Measurements from ENCODE around the gene ATXN7. TPM values are rescaled to one million over a fixed set of nuclear protein-coding genes. Genes with fewer than 3 reads are reported as not detected.

The ATXN7 gene
- total RNA-seq, 4 donors from 2014 or later: 48.5 to 80.3 (median 75.2) TPM

DNA sequence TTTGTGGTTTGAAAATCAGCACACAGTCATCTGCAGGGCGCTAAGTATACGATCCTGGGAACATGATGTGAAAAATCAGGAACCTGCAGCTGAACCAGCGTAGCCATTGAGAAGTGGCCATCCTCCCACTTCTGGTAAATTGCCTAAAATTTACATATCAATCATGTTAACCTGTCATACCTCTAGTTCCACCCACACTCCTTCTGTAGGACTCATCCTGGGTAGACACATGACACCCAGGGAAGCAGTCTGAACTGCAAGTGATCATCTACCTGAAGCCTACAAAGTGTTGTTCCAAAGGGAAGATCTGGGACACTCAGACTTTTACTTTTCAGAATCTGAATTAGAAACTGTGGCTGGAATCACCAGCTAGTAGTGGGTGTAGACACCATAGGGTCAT, 165.1 kb downstream of the ATXN7 start:
- Histone ChIP-seq H3K36me3 (no peaks in the 10 kb centered on the region), H3K4me3 (no peak overlapping the region), H3K27me3 (no peaks in the 10 kb centered on the region), H3K27ac (no peak overlapping the region), H3K4me1 (no peaks in the 10 kb centered on the region), H3K9me3 (no peaks in the 10 kb centered on the region)
- TF ChIP-seq CTCF (IDR thresholded peaks at IDR 0.05): no peak
- no peak for TF ChIP-seq POLR2A (IDR thresholded peaks at IDR 0.05)
- DNase-seq: no peak

GRCh38 chr3:64029287-64029686, 165.6 kb downstream of the ATXN7 start:
- Histone ChIP-seq H3K4me1 (no peaks in the 10 kb centered on the region), H3K36me3 (no peaks in the 10 kb centered on the region), H3K4me3 (no peak overlapping the region), H3K27ac (no peak overlapping the region), H3K27me3 (no peaks in the 10 kb centered on the region), H3K9me3 (no peaks in the 10 kb centered on the region)
- TF ChIP-seq POLR2A (IDR thresholded peaks at IDR 0.05) (no peak), CTCF (IDR thresholded peaks at IDR 0.05) (no peak)
- no peak for DNase-seq

GRCh38 chr3:64030741-64031140, 167.1 kb downstream of the ATXN7 start:
- peak; percentile 53 to 88 (median 73) for DNase-seq
- Histone ChIP-seq H3K4me3 (peak overlapping the region in 3 of 4 donors; percentile 22 to 56 (median 39)), H3K4me1 (no peaks in the 10 kb centered on the region), H3K9me3 (no peaks in the 10 kb centered on the region), H3K36me3 (no peaks in the 10 kb centered on the region), H3K27me3 (no peaks in the 10 kb centered on the region), H3K27ac (no peak overlapping the region)
- TF ChIP-seq CTCF (IDR thresholded peaks at IDR 0.05) (peak; percentile 69 to 90 (median 87)), POLR2A (IDR thresholded peaks at IDR 0.05) (no peak)

GRCh38 chr3:64031540-64032508, 168.2 kb downstream of the ATXN7 start:
- no peaks in the 10 kb centered on the region for H3K27me3 ChIP-seq
- no peaks in the 10 kb centered on the region for H3K4me1 ChIP-seq
- no peak overlapping the region for H3K4me3 ChIP-seq
- TF ChIP-seq CTCF (IDR thresholded peaks at IDR 0.05): no peak
- no peak for TF ChIP-seq POLR2A (IDR thresholded peaks at IDR 0.05)
- no peaks in the 10 kb centered on the region for H3K36me3 ChIP-seq
- no peak for DNase-seq
- no peaks in the 10 kb centered on the region for H3K9me3 ChIP-seq
- H3K27ac ChIP-seq: no peak overlapping the region

DNA sequence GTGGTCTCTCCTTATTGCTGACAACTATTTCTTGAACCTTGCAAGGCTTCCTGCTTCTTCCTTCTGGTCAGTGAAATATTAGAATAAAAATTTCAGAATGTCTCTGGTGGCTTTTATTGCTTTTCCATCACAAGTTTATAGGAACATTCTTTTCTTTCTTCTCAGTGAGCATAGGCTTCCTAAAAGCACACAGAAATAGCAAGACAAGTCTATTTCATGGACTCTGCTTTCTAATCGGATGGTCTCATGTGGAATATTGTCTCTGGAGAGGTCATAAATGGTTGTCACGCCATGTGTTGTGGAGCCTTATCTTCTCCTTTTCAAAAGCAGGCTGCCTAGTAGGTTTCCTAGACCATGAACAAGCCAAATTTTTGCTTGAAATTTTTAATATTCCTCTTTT, 169.4 kb downstream of the ATXN7 start:
- Histone ChIP-seq H3K9me3 (no peaks in the 10 kb centered on the region), H3K4me1 (no peaks in the 10 kb centered on the region), H3K27ac (no peak overlapping the region), H3K4me3 (no peak overlapping the region), H3K36me3 (no peaks in the 10 kb centered on the region), H3K27me3 (no peaks in the 10 kb centered on the region)
- no peak for DNase-seq
- TF ChIP-seq CTCF (IDR thresholded peaks at IDR 0.05) (no peak), POLR2A (IDR thresholded peaks at IDR 0.05) (no peak)

Data from Peyer's patch (tissue), 4 donors.